Endothelial cell of umbilical vein (primary cell): ENCODE results near the gene RAB27B. TPM values are rescaled to one million over a fixed set of nuclear protein-coding genes. Genes with fewer than 3 reads are reported as not detected.

ENCODE experiments used
- BruUV-seq: library from RNA; stranded (reverse); fragments of 400-500 nt; replicated peaks from 2 replicates; lab custom pipeline; 2021; lab: Mats Ljungman, UMichigan
- CTCF ChIA-PET: fragments of 300-600, 350-600 bp; sonication (Branson Sonifier 250); formaldehyde crosslinking; loops from one replicate; lab custom pipeline; 2021; ENCODE audit warnings: antibody characterized with exemption, inconsistent platforms; lab: Charles Lee
- POLR2A ChIA-PET: fragments of 300-600, 350-600 bp; sonication (Branson Sonifier 250); formaldehyde crosslinking; loops from one replicate; lab custom pipeline; 2021; ENCODE audit warnings: antibody characterized with exemption, inconsistent platforms; lab: Charles Lee
- DNase-seq: peaks from one replicate; pipeline ENCODE4 v3.0.0-alpha.2; 2011; ENCODE audit warnings: low read depth, low spot score
- FAIRE-seq: peaks from 2 replicates; lab custom pipeline; 2011; peaks lifted over from hg19 to GRCh38; lab: Jason Lieb, UNC
- H2AFZ ChIP-seq: 2 replicates; pipeline ENCODE4 v1.6.0; 2012; ENCODE audit warnings: low read depth, low read length, control low read depth, inconsistent platforms
- H3K27ac ChIP-seq: 2 replicates; pipeline ENCODE4 v1.5.1; 2011; ENCODE audit warnings: low read depth, mild to moderate bottlenecking, control low read depth, low read length, moderate library complexity; ENCODE audit not compliant: insufficient read depth
- H3K27me3 ChIP-seq, 2 experiments: 2 replicates each; pipeline versions ENCODE4 v1.6.0 to v1.6.1; 2011; ENCODE audit warnings: low read length in 2 of 2, mixed read lengths in 1 of 2; ENCODE audit not compliant: control insufficient read depth in 2 of 2, insufficient read depth in 2 of 2
- H3K36me3 ChIP-seq, 2 experiments: 2 replicates in 1 of 2; 3 replicates in 1 of 2; pipeline ENCODE4 v1.5.1; 2011; ENCODE audit warnings: low read length in 2 of 2, mild to moderate bottlenecking in 1 of 2, moderate library complexity in 1 of 2; ENCODE audit not compliant: control insufficient read depth in 2 of 2, insufficient read depth in 2 of 2; ENCODE audit errors: extremely low read depth in 1 of 2
- H3K4me1 ChIP-seq: 3 replicates; pipeline ENCODE4 v1.5.1; 2011; ENCODE audit warnings: mild to moderate bottlenecking, low read length; ENCODE audit not compliant: control insufficient read depth, insufficient read depth; ENCODE audit errors: extremely low read depth
- H3K4me2 ChIP-seq: 2 replicates; pipeline ENCODE4 v1.6.1; 2011; ENCODE audit warnings: low read length, control low read depth, mixed read lengths; ENCODE audit not compliant: insufficient read depth
- H3K4me3 ChIP-seq, 3 experiments: fragments of 200-600 bp in 1 of 3; sonication (generic), shearing (Covaris generic) in 1 of 3; replicated peaks in 1 of 3; 2 replicates each; pipeline ENCODE4 v1.5.1; 2011 to 2016; ENCODE audit warnings: control low read depth in 3 of 3, low read length in 3 of 3, mild to moderate bottlenecking in 2 of 3, inconsistent platforms in 1 of 3, low read depth in 1 of 3, moderate library complexity in 1 of 3; ENCODE audit not compliant: insufficient read depth in 1 of 3
- H3K79me2 ChIP-seq: 2 replicates; pipeline ENCODE4 v1.6.0; 2012; ENCODE audit warnings: low read length, inconsistent platforms; ENCODE audit not compliant: control insufficient read depth, insufficient read depth
- H3K9ac ChIP-seq: replicated peaks from 2 replicates; pipeline ENCODE3; 2011; ENCODE audit warnings: low read length, control low read depth; ENCODE audit not compliant: insufficient read depth; ENCODE audit errors: extremely low read depth
- H3K9me1 ChIP-seq: replicated peaks from 3 replicates; pipeline ENCODE4 v1.6.0; 2011; ENCODE audit warnings: mild to moderate bottlenecking, low read length; ENCODE audit not compliant: control insufficient read depth, insufficient read depth; ENCODE audit errors: extremely low read depth
- H3K9me3 ChIP-seq: replicated peaks from 2 replicates; pipeline ENCODE4 v1.5.1; 2012; ENCODE audit warnings: low read length, inconsistent platforms; ENCODE audit not compliant: control insufficient read depth, insufficient read depth
- H4K20me1 ChIP-seq: replicated peaks from 2 replicates; pipeline ENCODE3; 2011; ENCODE audit warnings: mild to moderate bottlenecking, low read length; ENCODE audit not compliant: control insufficient read depth, insufficient read depth; ENCODE audit errors: extremely low read depth
- CTCF ChIP-seq, 2 donors: IDR thresholded peaks; 1 replicate in 1 of 2; 2 replicates in 1 of 2; pipeline ENCODE4 v1.5.1; 2011; ENCODE audit warnings: low read length in 2 of 2, mild to moderate bottlenecking in 2 of 2, moderate library complexity in 2 of 2, control low read depth in 1 of 2, inconsistent platforms in 1 of 2, low read depth in 1 of 2; ENCODE audit not compliant: insufficient read depth in 1 of 2; ENCODE audit errors: extremely low read depth in 1 of 2
- EZH2 ChIP-seq: IDR thresholded peaks from 2 replicates; pipeline ENCODE4 v1.6.1; 2012; ENCODE audit warnings: borderline replicate concordance, low read depth, mild to moderate bottlenecking, moderate library complexity, low read length, inconsistent platforms; ENCODE audit not compliant: severe bottlenecking
- FOS ChIP-seq: IDR thresholded peaks from 2 replicates; pipeline ENCODE4 v1.6.1; 2011; ENCODE audit warnings: mild to moderate bottlenecking, low read length, moderate library complexity, borderline replicate concordance; ENCODE audit not compliant: insufficient read depth
- GATA2 ChIP-seq: IDR thresholded peaks from 2 replicates; pipeline ENCODE4 v1.7.0; 2011; ENCODE audit warnings: low read depth, mild to moderate bottlenecking, moderate library complexity, mixed read lengths, low read length; ENCODE audit not compliant: insufficient read length, insufficient read depth
- JUN ChIP-seq: IDR thresholded peaks from 2 replicates; pipeline ENCODE4 v1.6.1; 2011; ENCODE audit warnings: borderline replicate concordance, low read depth; ENCODE audit not compliant: insufficient read length, insufficient read depth
- MAX ChIP-seq: IDR thresholded peaks from 2 replicates; pipeline ENCODE4 v1.6.1; 2011; ENCODE audit not compliant: insufficient read depth, insufficient read length
- MYC ChIP-seq: IDR thresholded peaks from one replicate; pipeline ENCODE4 v1.6.1; 2011; ENCODE audit warnings: mild to moderate bottlenecking, low read depth, low read length
- POLR2A ChIP-seq: IDR thresholded peaks from 2 replicates; pipeline ENCODE4 v1.6.1; 2012; ENCODE audit warnings: low read depth, mild to moderate bottlenecking, control low read depth, low read length
- dilution Hi-C: fragments of 300-500 bp; cut with MboI; formaldehyde crosslinking; loops from one replicate; pipeline ENCODE4 v1.15.0; 2019; ENCODE audit warnings: low sequenced_read_pairs; ENCODE audit not compliant: extremely low pct_ligation_motif_present
- intact Hi-C: fragments of 100-400 bp; cut with micrococcal nuclease; formaldehyde crosslinking; loops from one replicate; pipeline ENCODE4 v1.10.0; 2022
- polyA plus RNA-seq, 4 experiments: library from polyadenylated mRNA; depleted of rRNA in 3 of 4; stranded (reverse) in 3 of 4; unstranded in 1 of 4; fragments of >200 nt; gene quantifications; 2 replicates each; pipeline versions ENCODE4 v1.2.1 to v1.2.3, GENCODE V29; 2011 to 2012; ENCODE audit warnings: missing spikeins in 1 of 4
- total RNA-seq: library from RNA; stranded (reverse); gene quantifications from 2 replicates; pipeline ENCODE4 v1.2.3, GENCODE V29; 2021

RAB27B gene
- total and polyA plus RNA-seq, 2 donors (not counting 3 experiments of a cell fraction or from before 2014, with no cell fraction given) = not detected

GRCh38 chr18:54931152-54931551, 102.9 kb downstream of the RAB27B start:
- H4K20me1 ChIP-seq = no peaks in the 10 kb centered on the region
- no peak overlapping the region for H3K4me3 ChIP-seq
- no peaks in the 10 kb centered on the region for H3K36me3 ChIP-seq
- H3K27ac ChIP-seq = no peak overlapping the region
- H3K4me1 ChIP-seq = no peaks in the 10 kb centered on the region
- no peak overlapping the region for H2AFZ ChIP-seq
- FAIRE-seq = no peak
- H3K9me1 ChIP-seq = no peaks in the 10 kb centered on the region
- dilution Hi-C loops = no loop called here
- H3K79me2 ChIP-seq = no peaks in the 10 kb centered on the region
- intact Hi-C loops = no loop called here
- POLR2A ChIA-PET = no interaction called here
- no TSS peak for BruUV-seq
- TF ChIP-seq EZH2 = no peak
- TF ChIP-seq FOS = no peak
- no peak for TF ChIP-seq GATA2
- TF ChIP-seq CTCF (IDR thresholded peaks at IDR 0.05; ENCODE audit: extremely low read depth in 1 of 2, insufficient read depth in 1 of 2, low read depth in 1 of 2, low read length in 2 of 2) = no peak
- no peak for TF ChIP-seq POLR2A
- TF ChIP-seq MAX = no peak
- TF ChIP-seq MYC = no peak
- TF ChIP-seq JUN = no peak
- no peaks in the 10 kb centered on the region for H3K27me3 ChIP-seq
- no peaks in the 10 kb centered on the region for H3K9me3 ChIP-seq
- DNase-seq = no peak
- no peak overlapping the region for H3K9ac ChIP-seq
- CTCF ChIA-PET = no interaction called here
- no peak overlapping the region for H3K4me2 ChIP-seq
